Vagina (tissue), 2 donors: ENCODE data around the gene MYO10.

Source experiments
- POLR2A ChIP-seq, 2 donors: fragments of 450-650 bp; IDR thresholded peaks; one replicate each; pipeline ENCODE4 v1.6.1; 2017; ENCODE audit warnings: antibody characterized with exemption in 2 of 2, mild to moderate bottlenecking in 2 of 2, moderate library complexity in 2 of 2
- TF ChIP-seq, protein P1 (sequence below), 3 experiments: fragments of 450-650 bp in 2 of 3; fragments of 200-600 bp in 1 of 3; sonication (generic) in 1 of 3; IDR thresholded peaks; one replicate each; pipeline ENCODE4 v1.5.1; 2017 to 2019; ENCODE audit warnings: antibody characterized with exemption in 3 of 3, mild to moderate bottlenecking in 2 of 3, moderate library complexity in 2 of 3

DNA sequence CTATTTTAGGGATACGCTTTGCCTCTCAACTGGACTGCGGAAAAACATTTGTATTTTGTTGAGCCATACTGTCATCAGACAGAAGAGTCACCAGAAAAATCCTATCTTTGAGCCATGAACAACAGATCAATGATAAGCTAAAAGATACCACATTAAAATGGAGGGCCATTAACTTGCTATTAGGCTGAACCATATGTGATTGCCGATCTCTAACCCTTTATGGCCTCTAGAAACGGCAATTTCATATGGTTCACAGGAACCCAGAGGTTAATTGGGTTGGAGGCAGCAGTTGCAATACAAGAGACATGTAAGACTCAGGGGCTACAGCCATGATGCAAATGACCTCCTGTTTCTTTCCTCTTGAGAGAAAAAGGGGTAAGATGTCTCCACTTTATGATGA lies 69.8 kb downstream of the MYO10 start:
- TF ChIP-seq, protein P1, sequence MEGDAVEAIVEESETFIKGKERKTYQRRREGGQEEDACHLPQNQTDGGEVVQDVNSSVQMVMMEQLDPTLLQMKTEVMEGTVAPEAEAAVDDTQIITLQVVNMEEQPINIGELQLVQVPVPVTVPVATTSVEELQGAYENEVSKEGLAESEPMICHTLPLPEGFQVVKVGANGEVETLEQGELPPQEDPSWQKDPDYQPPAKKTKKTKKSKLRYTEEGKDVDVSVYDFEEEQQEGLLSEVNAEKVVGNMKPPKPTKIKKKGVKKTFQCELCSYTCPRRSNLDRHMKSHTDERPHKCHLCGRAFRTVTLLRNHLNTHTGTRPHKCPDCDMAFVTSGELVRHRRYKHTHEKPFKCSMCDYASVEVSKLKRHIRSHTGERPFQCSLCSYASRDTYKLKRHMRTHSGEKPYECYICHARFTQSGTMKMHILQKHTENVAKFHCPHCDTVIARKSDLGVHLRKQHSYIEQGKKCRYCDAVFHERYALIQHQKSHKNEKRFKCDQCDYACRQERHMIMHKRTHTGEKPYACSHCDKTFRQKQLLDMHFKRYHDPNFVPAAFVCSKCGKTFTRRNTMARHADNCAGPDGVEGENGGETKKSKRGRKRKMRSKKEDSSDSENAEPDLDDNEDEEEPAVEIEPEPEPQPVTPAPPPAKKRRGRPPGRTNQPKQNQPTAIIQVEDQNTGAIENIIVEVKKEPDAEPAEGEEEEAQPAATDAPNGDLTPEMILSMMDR (IDR thresholded peaks at IDR 0.05) = no peak
- TF ChIP-seq POLR2A (IDR thresholded peaks at IDR 0.05) = no peak
